Fibroblast of lung (primary cell): ENCODE data around the gene GLYR1. TPM values are rescaled to one million over a fixed set of nuclear protein-coding genes. Genes with fewer than 3 reads are reported as not detected.

Experiments
- DNase-seq, 2 donors: peaks; one replicate each; pipeline versions ENCODE4 v3.0.0 to v3.0.0-alpha.2; 2010; ENCODE audit warnings: low read depth in 2 of 2
- H2AFZ ChIP-seq: 2 replicates; pipeline ENCODE4 v1.5.1; 2012; ENCODE audit warnings: low read length, control low read depth, inconsistent platforms
- H3K27ac ChIP-seq: 2 replicates; pipeline ENCODE4 v1.5.1; 2011; ENCODE audit warnings: low read length, control low read depth; ENCODE audit not compliant: insufficient read depth
- H3K27me3 ChIP-seq: 2 replicates; pipeline ENCODE4 v1.5.1; 2011; ENCODE audit warnings: mild to moderate bottlenecking, low read length; ENCODE audit not compliant: control insufficient read depth, insufficient read depth
- H3K36me3 ChIP-seq: 2 replicates; pipeline ENCODE4 v1.5.1; 2011; ENCODE audit warnings: low read length; ENCODE audit not compliant: control insufficient read depth, insufficient read depth
- H3K4me1 ChIP-seq: 2 replicates; pipeline ENCODE4 v1.5.1; 2011; ENCODE audit warnings: low read length; ENCODE audit not compliant: control insufficient read depth, insufficient read depth; ENCODE audit errors: extremely low read depth
- H3K4me2 ChIP-seq: 2 replicates; pipeline ENCODE4 v1.5.1; 2011; ENCODE audit warnings: low read length, control low read depth; ENCODE audit not compliant: insufficient read depth; ENCODE audit errors: extremely low read depth
- H3K4me3 ChIP-seq, 4 experiments: fragments of 200-600 bp in 1 of 4; sonication (generic) in 1 of 4; replicated peaks in 1 of 4; 2 replicates each; pipeline ENCODE4 v1.5.1; 2011 to 2016; ENCODE audit warnings: low read length in 4 of 4, low read depth in 3 of 4, mild to moderate bottlenecking in 3 of 4, control low read depth in 2 of 4, inconsistent platforms in 1 of 4, mixed read lengths in 1 of 4; ENCODE audit not compliant: insufficient read depth in 1 of 4; ENCODE audit errors: control extremely low read depth in 1 of 4
- H3K79me2 ChIP-seq: 2 replicates; pipeline ENCODE4 v1.5.1; 2012; ENCODE audit warnings: mild to moderate bottlenecking, low read length, inconsistent platforms; ENCODE audit not compliant: control insufficient read depth, insufficient read depth
- H3K9ac ChIP-seq: 2 replicates; pipeline ENCODE4 v1.5.1; 2011; ENCODE audit warnings: mild to moderate bottlenecking, low read length, control low read depth; ENCODE audit not compliant: insufficient read depth
- H3K9me3 ChIP-seq: 2 replicates; pipeline ENCODE4 v1.5.1; 2012; ENCODE audit warnings: low read depth, low read length; ENCODE audit not compliant: control insufficient read depth, insufficient read depth
- H4K20me1 ChIP-seq: 2 replicates; pipeline ENCODE4 v1.5.1; 2011; ENCODE audit warnings: low read length; ENCODE audit not compliant: control insufficient read depth, insufficient read depth; ENCODE audit errors: extremely low read depth
- CTCF ChIP-seq, 2 donors: IDR thresholded peaks in 1 of 2; conservative IDR thresholded peaks in 1 of 2; 1 replicate in 1 of 2; 2 replicates in 1 of 2; pipeline ENCODE4 v1.5.1; 2011 to 2012; ENCODE audit warnings: low read length in 2 of 2, control low read depth in 1 of 2, inconsistent platforms in 1 of 2, low read depth in 1 of 2, mild to moderate bottlenecking in 1 of 2
- EZH2 ChIP-seq: IDR thresholded peaks from 2 replicates; pipeline ENCODE4 v1.5.1; 2012; ENCODE audit warnings: low read length, control low read depth, mild to moderate bottlenecking; ENCODE audit errors: missing control alignments
- polyA plus RNA-seq, 2 donors: library from polyadenylated mRNA; depleted of rRNA in 1 of 2; stranded (reverse) in 1 of 2; unstranded in 1 of 2; fragments of >200 nt; gene quantifications; 2 replicates each; pipeline ENCODE4 v1.2.1, GENCODE V29; 2011 to 2012; ENCODE audit warnings: missing spikeins in 1 of 2
- total RNA-seq: library from RNA; depleted of rRNA; stranded (reverse); fragments of >200 nt; gene quantifications from 2 replicates; pipeline ENCODE4 v1.2.1, GENCODE V29; 2014

The GLYR1 gene
- total and polyA plus RNA-seq, 2 donors (not counting 1 experiment from before 2014, with no cell fraction given) = 28.6 to 39.6 TPM

- Histone ChIP-seq H3K9ac (no peak overlapping the region), H2AFZ (no peak overlapping the region), H3K27ac (no peak overlapping the region), H3K4me3 (no peak overlapping the region), H4K20me1 (no peaks in the 10 kb centered on the region), H3K9me3 (no peaks in the 10 kb centered on the region), H3K36me3 (peaks cover 4% of the 10 kb centered on the region), H3K4me2 (no peak overlapping the region), H3K4me1 (no peaks in the 10 kb centered on the region), H3K79me2 (peaks cover 20% of the 10 kb centered on the region), H3K27me3 (no peaks in the 10 kb centered on the region)
- no peak for TF ChIP-seq CTCF (conservative IDR thresholded peaks at IDR 0.05 in 1 of 2, IDR thresholded peaks at IDR 0.05 in 1 of 2; ENCODE audit: low read depth in 1 of 2, low read length in 2 of 2)
- no peak for TF ChIP-seq EZH2
- DNase-seq = no peak
Observed at GRCh38 chr16:4860727-4861342, 13.7 kb upstream of the GLYR1 start.

GRCh38 chr16:4859900-4860255 lies 12.8 kb upstream of the GLYR1 start:
- H3K79me2 ChIP-seq = peaks cover 17% of the 10 kb centered on the region
- no peak overlapping the region for H3K9ac ChIP-seq
- H3K27me3 ChIP-seq = no peaks in the 10 kb centered on the region
- H3K9me3 ChIP-seq = no peaks in the 10 kb centered on the region
- peak in 1 of 2 donors; percentile 64 for DNase-seq
- H4K20me1 ChIP-seq = no peaks in the 10 kb centered on the region
- no peak overlapping the region for H2AFZ ChIP-seq
- H3K4me2 ChIP-seq = no peak overlapping the region
- H3K4me1 ChIP-seq = no peaks in the 10 kb centered on the region
- TF ChIP-seq CTCF (conservative IDR thresholded peaks at IDR 0.05 in 1 of 2, IDR thresholded peaks at IDR 0.05 in 1 of 2; ENCODE audit: low read depth in 1 of 2, low read length in 2 of 2) = no peak
- no peak for TF ChIP-seq EZH2
- no peak overlapping the region for H3K27ac ChIP-seq
- no peak overlapping the region for H3K4me3 ChIP-seq
- peaks cover 4% of the 10 kb centered on the region for H3K36me3 ChIP-seq

GRCh38 chr16:4859190-4859899 lies 12.3 kb upstream of the GLYR1 start:
- H3K27me3 ChIP-seq = no peaks in the 10 kb centered on the region
- peaks cover 4% of the 10 kb centered on the region for H3K36me3 ChIP-seq
- no peaks in the 10 kb centered on the region for H4K20me1 ChIP-seq
- no peaks in the 10 kb centered on the region for H3K9me3 ChIP-seq
- DNase-seq = peak in 1 of 2 donors; percentile 48
- no peak overlapping the region for H3K27ac ChIP-seq
- H3K4me3 ChIP-seq = no peak overlapping the region
- H2AFZ ChIP-seq = no peak overlapping the region
- no peaks in the 10 kb centered on the region for H3K4me1 ChIP-seq
- no peak overlapping the region for H3K4me2 ChIP-seq
- H3K9ac ChIP-seq = no peak overlapping the region
- H3K79me2 ChIP-seq = peaks cover 12% of the 10 kb centered on the region
- TF ChIP-seq CTCF (conservative IDR thresholded peaks at IDR 0.05 in 1 of 2, IDR thresholded peaks at IDR 0.05 in 1 of 2; ENCODE audit: low read depth in 1 of 2, low read length in 2 of 2) (no peak), EZH2 (no peak)
